Ecto neural progenitor cell (in vitro differentiated cells): Measurements from ENCODE around the gene HDAC9.
"Not testable (repeated sequence)": the region's sequence is repeated elsewhere in the genome, so short reads cannot be mapped to it uniquely, and the experiment has no call there.

Source experiments
- DNase-seq: peaks from one replicate; pipeline ENCODE4 v3.0.0-alpha.2; 2018; ENCODE audit warnings: low spot score

HDAC9 gene

DNA sequence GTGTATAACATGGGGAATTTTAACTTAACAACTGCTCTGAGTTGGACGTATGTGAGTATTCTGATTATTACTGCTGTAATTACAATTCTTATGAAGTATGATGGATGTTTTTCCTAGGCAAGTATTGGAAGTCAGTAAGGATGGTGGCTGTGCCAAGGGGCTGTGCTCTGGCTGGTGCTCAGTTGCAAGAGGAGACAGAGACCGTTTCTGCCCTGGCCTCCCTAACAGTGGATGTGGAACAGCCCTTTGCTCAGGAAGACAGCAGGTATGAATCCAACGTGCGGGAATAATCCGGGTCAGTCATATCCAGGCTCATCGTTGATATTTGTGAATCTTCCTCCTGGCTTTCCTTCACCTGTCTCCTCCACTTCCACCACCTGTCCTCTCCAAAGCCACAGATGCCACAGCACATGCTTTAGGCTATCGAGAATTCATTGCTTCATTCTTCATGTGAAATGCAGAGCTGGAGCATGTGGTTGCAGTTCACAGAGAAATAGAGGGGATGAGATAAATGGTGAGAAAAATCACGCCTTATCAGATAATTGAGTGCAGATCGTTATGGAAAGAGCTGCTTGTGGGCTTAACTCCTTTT lies 480.2 kb downstream of the HDAC9 start:
- no peak for DNase-seq

DNA sequence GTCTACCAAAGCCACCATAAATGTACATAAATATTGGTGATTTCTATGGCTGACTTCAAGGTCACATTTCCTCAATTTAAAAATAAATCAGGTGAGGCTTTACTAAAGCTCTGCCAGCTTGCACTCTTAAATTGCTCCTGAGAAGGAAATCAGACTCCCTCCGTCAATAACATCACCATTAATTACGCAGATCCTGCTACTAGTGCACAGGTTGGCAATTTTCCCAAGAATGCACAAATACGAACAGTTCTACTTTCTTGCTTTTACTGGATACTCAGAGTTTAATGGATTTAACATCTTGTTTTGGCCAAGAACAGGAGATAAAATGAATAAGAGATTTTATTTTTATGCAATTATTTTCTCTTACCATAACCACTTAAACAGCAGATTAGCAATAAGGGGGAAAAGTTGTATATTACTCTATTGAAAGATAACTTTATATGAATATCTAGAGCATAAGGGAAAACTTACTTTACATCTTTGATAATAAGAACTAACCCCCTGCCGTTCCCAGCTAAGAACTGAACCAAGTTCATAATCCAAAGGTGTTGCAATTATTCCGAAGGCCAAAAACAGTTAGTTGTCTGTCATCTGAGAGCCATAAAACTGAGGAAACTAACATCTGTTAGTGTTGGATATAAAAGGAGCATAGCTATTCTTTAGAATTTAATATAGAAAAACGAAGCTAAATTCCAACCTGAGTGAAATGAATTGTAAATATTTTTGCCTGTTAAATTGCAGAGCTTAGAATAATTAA lies 481.3 kb downstream of the HDAC9 start:
- DNase-seq: no peak

DNA sequence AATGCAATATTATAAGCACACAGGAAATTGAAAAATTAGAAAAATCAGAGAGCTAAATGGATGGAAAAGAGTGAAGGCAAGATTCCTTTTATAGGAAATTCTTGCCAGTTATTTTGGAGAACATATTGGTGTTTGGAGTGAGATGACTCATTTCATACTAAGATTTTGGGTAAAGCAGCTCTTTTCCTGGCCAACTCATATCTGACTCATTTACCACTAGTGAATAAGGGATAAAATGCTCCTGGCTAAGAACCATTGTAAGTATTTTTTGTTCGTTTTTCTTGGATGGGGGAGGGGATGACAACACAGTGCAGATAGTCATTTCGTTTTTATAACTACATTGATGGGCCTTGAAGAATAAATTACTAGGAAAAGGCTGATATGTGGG lies 482.6 kb downstream of the HDAC9 start:
- DNase-seq: no peak

DNA sequence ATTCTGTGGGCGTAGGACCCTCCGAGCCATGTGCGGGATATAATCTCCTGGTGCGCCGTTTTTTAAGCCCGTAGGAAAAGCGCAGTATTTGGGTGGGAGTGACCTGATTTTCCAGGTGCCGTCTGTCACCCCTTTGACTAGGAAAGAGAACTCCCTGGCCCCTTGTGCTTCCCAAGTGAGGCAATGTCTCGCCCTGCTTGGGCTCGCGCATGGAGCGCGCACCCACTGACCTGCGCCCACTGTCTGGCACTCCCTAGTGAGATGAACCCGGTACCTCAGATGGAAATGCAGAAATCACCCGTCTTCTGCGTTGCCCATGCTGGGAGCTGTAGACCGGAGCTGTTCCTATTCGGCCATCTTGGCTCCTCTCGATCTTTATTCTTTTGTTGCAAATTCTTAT lies 495.2 kb downstream of the HDAC9 start:
- not testable (repeated sequence) for DNase-seq

DNA sequence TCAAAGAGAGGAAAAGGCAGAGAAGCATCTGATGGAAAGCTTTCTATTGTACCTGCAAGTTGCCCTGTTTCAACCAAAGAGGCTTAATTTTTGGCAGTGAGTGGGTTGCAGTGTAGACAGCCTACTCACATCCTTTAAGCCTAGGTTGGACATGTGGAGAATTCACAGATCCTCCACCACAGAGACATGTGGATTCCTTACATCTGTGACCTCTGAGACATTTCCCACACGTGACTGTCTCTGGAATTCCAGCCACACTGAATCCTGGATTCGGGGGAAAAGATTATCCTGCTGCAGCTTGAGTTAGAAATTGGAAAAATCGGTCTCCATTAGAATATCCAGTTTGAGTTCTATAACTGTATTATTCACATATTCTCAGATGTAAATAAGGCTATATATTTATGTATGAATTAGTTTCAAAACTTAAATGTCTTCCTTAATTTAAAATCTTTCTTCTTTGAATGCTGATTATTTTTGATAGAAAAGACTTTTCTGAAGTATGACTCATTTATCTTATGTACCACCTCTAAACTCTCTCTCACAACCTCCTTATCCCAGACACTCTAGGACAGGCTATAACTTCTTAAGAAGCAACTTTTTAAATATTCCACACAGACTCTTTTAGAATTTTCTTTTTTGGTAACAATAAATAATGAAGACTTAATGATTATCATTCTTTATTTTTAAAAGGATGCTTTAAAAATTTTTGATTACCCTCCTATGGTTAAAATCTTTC lies 498.6 kb downstream of the HDAC9 start:
- no peak for DNase-seq

DNA sequence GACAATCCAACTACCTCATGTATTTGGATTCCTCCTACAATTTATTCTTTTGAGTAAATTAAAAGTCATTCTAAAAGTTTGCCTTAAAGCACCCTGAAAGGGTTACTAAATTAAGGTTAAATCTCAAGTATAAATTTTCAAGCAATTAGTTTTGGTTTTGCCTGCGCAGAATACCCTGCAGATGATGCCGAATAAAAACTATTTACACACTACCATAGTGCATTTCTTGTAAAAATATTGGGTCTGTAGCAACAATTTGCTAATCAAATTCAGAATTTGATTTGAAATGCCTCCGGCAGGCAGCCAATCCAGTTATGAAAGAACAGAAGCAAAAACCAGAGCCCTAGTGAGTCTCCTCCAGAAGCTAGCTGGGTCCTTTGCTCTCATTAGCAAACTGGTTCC lies 499.7 kb downstream of the HDAC9 start:
- no peak for DNase-seq

DNA sequence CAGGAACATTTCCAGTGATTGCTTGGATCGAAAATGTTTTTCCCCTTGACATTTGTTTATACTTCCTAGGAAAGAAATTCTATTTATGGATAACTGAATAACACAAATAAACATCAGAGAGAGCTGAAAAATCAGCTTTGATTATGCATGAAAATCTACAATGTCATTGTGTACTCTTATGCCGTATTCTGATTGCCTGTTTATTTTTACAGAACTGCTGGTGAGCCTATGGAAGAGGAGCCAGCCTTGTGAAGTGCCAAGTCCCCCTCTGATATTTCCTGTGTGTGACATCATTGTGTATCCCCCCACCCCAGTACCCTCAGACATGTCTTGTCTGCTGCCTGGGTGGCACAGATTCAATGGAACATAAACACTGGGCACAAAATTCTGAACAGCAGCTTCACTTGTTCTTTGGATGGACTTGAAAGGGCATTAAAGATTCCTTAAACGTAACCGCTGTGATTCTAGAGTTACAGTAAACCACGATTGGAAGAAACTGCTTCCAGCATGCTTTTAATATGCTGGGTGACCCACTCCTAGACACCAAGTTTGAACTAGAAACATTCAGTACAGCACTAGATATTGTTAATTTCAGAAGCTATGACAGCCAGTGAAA lies 500.4 kb downstream of the HDAC9 start:
- no peak for DNase-seq

DNA sequence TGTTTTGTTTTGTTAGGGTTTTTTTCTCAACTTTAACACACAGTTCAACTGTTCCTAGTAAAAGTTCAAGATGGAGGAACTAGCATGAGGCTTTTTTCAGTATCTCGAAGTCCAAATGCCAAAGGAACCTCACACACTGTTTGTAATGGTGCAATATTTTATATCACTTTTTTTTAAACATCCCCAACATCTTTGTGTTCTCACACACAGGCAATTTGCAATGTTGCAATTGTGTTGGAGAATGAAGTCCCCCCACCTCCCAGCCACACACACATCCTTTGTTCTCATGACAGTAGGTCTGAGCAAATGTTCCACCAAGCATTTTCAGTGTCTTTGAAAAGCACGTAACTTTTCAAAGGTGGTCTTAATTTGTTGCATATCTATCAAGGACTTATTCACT lies 501.0 kb downstream of the HDAC9 start:
- DNase-seq: no peak

DNA sequence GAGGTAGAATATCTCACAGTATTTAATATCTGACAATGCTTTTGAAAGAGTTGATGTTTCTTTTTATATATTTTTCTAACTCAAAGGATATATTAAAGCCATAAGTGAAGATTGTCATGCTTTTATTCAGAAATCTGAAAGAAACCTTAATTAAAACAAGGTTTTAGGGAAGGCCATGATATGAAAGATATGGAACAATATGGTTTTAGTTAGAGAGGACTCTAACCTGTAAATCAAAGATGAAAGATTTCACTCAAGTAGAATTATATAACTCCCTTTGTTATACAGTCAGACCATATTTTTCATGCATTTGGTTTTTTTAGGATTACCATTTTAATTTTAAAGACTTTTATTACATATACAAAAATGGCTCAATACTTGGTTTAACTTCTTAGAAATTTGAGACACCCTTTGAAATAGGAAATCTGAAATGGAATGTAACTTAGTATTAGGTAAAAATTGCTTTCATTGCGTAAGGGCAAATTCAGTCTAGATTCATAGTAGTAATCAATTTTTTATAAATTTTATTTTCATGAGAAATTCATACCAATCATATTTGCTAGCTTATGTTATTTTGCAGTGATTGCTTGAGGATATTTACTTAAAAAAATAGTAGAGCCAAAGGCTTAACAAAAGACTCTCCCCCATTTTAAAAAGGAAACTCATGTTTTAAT lies 502.1 kb downstream of the HDAC9 start:
- no peak for DNase-seq

DNA sequence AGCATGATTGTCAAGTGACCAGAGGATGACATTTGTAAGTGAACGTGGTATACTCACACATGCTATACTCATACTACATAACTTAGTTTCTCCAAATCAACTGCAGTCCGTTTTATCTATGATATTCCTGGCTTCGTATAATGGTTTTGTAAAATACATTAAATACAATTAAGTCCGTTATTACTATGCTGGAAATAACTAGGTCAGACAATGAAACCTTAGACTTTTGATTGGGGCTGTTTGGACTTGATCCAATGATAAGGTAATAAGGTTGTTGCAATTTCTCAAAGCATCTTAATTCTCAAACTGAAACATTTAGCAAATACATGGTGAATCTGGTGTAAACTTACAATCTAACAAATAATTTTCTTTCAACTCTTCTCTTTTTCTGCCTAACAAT lies 504.9 kb downstream of the HDAC9 start:
- DNase-seq: no peak

DNA sequence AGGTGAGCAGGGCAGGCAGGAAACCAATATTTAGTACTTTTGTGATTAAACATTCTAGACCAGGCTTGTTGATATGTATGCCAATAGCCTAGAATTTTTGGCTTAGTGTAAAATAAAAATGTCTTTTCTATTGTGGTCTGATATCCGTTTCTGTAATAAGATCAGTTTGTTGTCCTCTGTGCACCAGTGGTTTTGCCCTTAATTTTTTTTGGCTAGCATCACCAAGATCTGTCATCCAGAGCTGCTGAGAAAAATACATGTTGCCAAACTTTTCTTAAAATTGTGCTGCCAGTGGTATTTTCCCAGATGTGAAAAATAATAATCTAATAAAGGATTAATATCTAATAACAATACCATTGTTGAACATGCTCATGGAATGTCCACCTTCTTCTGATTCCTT lies 506.3 kb downstream of the HDAC9 start:
- no peak for DNase-seq

DNA sequence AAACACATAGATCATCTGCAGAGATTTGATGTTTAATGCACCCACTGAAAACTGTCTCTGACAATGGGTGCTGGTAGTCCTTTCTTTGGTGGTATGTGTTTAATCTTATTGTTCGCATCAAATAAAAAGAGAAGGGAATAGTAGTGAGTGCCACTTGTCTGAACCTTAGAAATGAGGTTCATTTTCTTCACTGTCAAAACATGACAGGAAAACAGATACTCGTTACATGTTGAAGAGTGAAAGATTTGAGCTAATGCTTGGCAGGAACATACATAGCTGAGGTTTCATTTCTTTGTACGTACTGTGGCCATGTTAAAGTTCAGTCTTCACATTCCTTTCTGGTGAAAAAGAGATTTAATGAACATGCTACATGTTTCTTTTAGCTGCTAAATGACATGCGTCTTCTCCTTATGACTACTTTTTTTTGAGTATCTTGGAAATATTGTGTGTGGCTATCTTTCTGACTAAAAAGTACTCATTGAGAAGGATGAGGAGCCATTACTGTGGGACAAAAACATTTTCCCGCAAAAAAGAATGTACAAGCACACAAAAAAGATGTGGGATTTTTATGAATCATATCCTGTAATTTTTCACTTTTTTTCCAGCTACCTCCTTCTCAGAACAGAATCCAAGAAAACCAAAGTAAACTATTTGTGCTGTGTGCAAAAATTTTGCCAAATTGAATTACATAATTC lies 513.8 kb downstream of the HDAC9 start:
- DNase-seq: no peak

DNA sequence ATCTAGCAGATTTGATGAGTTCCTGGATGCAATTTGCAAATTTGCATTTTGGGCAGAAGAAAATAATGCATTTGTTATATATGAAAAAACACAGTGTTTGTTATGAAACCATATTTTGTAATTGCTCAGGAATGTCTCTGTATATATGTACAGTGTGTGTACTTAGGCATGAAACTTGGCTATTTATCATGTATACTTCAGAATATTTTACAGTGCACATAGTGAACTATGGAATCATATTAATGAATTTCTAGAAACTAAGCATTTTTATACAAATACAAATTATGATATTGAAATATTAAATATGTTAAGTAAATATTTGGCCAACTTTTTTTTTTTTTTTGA lies 514.4 kb downstream of the HDAC9 start:
- no peak for DNase-seq

DNA sequence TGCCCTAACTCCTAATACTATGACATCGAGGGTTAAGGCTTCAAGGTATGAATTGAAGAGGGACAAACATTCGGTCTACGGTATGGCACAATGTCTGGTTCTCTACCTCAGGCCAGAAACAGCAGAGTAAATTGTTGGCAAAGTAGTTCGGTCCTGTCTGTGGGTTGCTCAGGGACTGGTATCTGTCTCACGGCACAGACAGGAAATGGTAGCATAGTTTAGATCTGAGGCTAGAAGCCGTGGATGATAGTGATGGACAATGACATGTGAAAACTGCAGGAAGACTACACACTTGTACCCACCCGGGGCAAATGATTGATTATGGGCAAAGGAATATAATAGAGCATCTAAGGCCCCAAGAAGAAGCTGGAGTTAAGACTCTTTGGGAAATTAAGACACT lies 515.7 kb downstream of the HDAC9 start:
- DNase-seq: no peak

DNA sequence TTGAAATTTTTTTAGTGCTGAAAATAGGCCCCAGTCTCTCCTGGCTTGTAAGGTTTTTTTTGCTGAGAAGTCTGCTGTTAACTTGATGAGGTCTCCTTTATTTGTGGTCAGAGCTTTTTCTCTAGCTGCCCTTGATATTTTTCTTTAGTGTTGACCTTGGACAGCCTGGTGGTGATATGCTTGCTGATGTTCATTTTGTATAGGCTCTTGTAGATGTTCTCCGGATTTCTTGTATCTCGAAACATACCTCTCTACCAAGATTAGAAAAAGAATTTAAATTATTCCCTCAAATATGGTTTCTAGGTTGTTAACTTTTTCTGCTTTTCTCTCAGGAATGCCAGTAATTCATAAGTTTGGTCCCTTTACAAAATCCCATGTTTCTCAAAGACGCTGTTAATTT lies 519.5 kb downstream of the HDAC9 start:
- no peak for DNase-seq

DNA sequence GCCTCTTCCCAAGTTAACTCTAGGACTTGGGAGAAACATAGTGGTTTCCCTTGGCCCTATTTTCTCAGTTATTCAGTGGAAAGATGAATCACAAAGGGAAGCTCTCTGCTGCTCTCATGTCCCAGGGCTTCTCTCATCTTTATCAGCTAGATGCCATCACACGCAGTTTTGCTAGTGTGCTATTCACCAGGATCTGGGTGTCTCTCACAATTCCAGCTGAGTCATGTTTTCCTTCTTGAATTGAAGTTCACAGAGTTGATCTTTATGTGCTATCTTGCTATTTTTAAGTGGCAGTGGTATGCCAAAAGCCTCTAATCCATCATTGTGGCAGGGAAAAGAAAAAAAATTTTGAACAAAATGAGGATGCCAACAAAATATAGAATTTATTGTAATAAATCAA lies 520.6 kb downstream of the HDAC9 start:
- DNase-seq: no peak

DNA sequence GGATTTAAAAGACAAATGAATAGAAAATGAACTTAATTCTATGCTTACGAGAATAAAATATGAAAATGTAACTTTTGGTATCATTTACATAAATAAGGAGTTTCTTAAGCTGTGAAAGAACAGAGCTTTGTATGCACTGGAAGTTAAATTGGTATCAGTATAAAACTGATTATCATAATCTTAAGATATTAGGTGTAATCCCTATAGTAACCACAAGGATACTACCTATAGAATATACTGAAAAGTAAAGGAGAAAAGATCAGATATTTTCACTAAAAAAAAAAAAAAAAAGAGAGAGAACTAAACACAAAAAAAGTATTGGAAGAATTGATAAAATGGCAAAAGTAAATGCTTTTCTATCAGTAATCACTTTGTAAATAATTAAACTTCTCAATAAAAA lies 521.8 kb downstream of the HDAC9 start:
- no peak for DNase-seq

DNA sequence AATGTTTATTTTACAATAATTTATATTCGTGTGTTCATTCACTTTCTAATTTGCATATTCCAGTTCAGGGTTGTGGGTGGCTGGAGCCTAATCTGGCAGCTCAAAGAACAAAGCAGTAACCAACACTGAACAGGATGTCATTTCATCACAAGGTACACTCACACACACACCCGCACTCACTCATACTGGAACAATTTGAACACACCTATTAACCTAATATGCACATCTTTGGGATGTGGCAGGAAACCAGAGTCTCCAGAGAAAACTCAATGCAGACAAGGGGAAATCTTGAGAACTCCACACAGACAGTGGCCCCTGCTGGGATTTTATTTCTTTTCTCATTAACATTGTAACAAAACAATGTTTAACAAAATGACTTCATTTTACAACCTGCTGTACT lies 524.5 kb downstream of the HDAC9 start:
- DNase-seq: no peak

DNA sequence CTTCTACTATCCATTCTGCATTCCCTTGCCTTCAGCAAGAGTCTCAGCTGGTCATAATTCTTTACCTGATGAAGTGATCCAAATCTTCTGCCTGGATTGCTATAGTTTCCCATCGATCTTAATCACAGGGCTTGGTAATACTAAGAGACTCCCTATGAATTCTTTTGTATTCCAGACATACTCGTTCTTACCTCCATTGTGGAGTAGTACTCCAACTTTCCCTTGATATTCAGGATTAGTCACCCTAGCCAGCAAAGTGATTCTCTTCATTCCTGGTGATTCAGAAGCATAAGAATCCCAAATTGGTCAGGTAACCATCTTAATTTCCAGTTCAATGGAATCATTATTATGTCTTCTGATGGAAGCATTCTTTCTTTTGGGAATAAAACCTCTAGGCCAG lies 525.2 kb downstream of the HDAC9 start:
- no peak for DNase-seq

DNA sequence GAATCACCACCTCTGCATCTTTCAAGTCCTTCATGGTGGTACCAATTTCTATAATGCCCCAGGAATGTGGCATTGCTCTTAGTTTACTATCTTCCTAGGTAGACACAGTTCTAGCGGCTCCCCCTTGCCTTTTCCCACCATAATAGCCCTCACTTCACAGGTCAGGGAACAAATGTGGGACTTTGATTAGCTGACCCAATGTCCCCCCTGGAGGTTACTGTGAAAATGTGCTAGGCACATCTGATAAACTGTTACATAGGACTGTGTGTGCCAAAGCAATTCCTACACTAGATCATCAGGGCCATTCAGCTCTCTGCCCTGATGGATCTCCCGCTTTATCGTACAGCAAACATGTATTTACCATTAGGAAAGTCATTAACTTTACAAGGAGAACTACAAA lies 527.9 kb downstream of the HDAC9 start:
- DNase-seq: no peak

DNA sequence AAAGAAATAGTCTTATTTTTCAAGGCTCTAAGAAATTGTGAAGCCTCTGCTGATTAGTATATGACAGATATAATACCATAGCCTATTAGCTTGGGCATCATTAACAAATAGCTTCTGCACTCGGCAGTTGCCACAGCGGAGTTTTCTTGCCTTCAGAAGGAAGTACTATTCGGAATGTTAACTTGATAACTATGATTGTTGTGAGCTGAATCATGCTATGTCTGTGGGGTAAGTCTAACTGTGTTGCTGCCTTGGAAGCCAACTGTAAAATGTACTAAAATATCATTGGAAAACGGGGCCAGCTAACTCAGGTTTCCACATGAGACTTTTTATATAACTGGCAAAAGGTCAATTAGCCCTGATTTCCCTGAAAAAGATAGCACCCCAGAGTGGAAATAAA lies 528.7 kb downstream of the HDAC9 start:
- no peak for DNase-seq

DNA sequence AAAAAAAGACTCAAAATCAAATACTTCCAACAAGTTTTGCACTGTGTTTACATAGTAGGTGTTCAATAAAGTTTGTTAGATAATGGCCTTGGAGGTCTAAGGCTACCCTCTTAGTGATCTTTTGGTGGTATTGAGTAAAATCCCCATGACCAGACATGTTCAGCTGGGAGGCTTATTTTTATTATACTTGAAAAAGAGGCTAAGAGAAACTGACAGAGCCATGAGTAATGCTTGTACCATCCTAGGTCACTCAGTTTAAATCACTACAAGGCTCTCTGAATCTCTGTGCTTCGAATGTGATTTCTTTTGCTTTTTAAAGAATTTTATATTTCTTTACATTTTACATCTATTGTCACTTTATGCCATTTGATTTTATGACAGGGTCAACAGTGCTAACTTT lies 531.3 kb downstream of the HDAC9 start:
- DNase-seq: no peak
